HG02938 (cell line): ENCODE results near the gene PEAK1.

Source experiments
- ATAC-seq: cut with Tn5 transposase; IDR thresholded peaks from one replicate; pipeline ENCODE4 v1.9.1; 2021; ENCODE audit warnings: mild to moderate bottlenecking, moderate library complexity; ENCODE audit not compliant: unreplicated experiment

PEAK1 gene

GRCh38 chr15:77370580-77370979 is 49.3 kb downstream of the PEAK1 start:
- no peak for ATAC-seq

- no peak for ATAC-seq
These were observed 50.7 kb downstream of the PEAK1 start for GRCh38 chr15:77369168-77369567.

GRCh38 chr15:77367631-77368030 is 52.3 kb downstream of the PEAK1 start:
- ATAC-seq, result no peak

- ATAC-seq, result no peak
These were observed 58.4 kb downstream of the PEAK1 start for GRCh38 chr15:77361456-77361855.

GRCh38 chr15:77358545-77359240 is 61.2 kb downstream of the PEAK1 start:
- no peak for ATAC-seq

GRCh38 chr15:77356305-77356704 is 63.6 kb downstream of the PEAK1 start:
- no peak for ATAC-seq

GRCh38 chr15:77355321-77355720 is 64.6 kb downstream of the PEAK1 start:
- ATAC-seq, result no peak

GRCh38 chr15:77354063-77354462 is 65.8 kb downstream of the PEAK1 start:
- no peak for ATAC-seq

- ATAC-seq, result no peak
These were observed 67.0 kb downstream of the PEAK1 start for GRCh38 chr15:77352887-77353286.

GRCh38 chr15:77350792-77351191 is 69.1 kb downstream of the PEAK1 start:
- no peak for ATAC-seq

GRCh38 chr15:77349666-77350065 is 70.2 kb downstream of the PEAK1 start:
- no peak for ATAC-seq

GRCh38 chr15:77348511-77348910 is 71.4 kb downstream of the PEAK1 start:
- ATAC-seq, result no peak

- ATAC-seq, result no peak
These were observed 72.7 kb downstream of the PEAK1 start for GRCh38 chr15:77347197-77347596.

- no peak for ATAC-seq
These were observed 73.5 kb downstream of the PEAK1 start for GRCh38 chr15:77346245-77347036.

- ATAC-seq, result no peak
These were observed 77.1 kb downstream of the PEAK1 start for GRCh38 chr15:77342807-77343206.

- no peak for ATAC-seq
These were observed 79.7 kb downstream of the PEAK1 start for GRCh38 chr15:77340245-77340644.

GRCh38 chr15:77336006-77336405 is 83.9 kb downstream of the PEAK1 start:
- ATAC-seq, result no peak

- no peak for ATAC-seq
These were observed 84.6 kb downstream of the PEAK1 start for GRCh38 chr15:77335298-77335697.

- ATAC-seq, result no peak
These were observed 86.7 kb downstream of the PEAK1 start for GRCh38 chr15:77333166-77333565.

- no peak for ATAC-seq
These were observed 90.7 kb downstream of the PEAK1 start for GRCh38 chr15:77329202-77329601.

GRCh38 chr15:77327844-77328529 is 91.9 kb downstream of the PEAK1 start:
- ATAC-seq, result no peak

GRCh38 chr15:77327168-77327567 is 92.7 kb downstream of the PEAK1 start:
- ATAC-seq, result no peak
